GM21723 (cell line): Measurements from ENCODE around the gene PUM2.
"Not testable (repeated sequence)": the region's sequence is repeated elsewhere in the genome, so short reads cannot be mapped to it uniquely, and the experiment has no call there.

ENCODE experiments used
- ATAC-seq: cut with Tn5 transposase; IDR thresholded peaks from one replicate; pipeline ENCODE4 v1.9.1; 2021; ENCODE audit warnings: mild to moderate bottlenecking, moderate library complexity; ENCODE audit not compliant: unreplicated experiment

The PUM2 gene

DNA sequence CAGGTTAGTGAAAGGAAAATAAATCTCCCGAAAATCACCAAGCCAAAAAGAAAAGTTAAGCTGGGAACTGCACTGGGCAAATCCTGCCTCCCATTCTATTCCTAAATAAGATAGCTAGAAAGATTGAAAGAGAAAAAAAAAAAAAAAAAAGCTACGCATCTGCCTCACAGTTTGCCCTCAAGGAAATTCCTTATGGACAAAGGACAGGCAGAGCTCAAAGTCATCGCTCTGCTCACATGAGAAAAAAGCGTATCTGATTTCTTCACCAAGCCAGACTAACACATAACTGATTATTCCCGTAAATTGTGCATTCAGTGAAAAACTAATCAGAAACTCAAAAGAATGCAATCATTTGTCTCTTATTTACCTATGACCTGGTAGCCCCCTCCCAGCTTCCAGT lies 50.0 kb downstream of the PUM2 start:
- no peak for ATAC-seq

DNA sequence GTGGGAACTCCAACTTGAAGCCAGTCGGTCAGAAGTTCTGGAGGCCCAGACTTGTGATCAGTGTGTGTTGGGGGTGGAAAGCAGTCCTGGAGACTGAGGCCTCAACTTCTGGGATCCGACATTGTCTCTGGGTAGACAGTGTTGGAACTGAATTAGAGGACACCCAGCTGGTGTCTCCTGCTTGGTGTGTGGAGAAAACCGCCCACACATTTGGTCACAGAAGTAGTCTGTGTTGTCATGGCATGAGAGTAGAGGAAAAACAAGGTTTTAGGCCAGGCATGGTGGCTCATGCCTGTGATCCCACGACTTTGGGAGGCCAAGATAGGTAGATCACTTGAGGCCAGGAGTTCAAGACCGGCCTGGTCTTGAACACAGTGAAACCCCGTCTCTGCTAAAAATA lies 51.5 kb downstream of the PUM2 start:
- ATAC-seq = no peak

DNA sequence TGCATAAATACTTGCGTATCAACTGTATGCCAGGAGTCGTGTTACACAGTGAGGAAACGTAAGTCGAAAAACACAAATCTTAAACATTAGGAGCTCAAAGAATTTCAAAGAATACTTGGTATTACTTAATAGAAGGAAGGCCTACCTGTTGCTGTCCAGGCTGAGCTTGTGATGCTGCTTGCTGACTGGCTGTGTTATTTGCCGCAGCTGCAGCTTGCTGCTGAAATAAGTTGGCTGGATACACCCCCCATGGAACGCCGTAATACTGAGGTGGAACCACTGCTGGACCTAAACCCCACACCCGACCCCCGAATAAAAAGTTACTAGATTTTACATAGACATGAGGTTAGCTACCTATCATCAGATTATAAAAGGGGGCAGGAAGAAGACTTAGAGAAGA lies 56.4 kb downstream of the PUM2 start:
- ATAC-seq = no peak

DNA sequence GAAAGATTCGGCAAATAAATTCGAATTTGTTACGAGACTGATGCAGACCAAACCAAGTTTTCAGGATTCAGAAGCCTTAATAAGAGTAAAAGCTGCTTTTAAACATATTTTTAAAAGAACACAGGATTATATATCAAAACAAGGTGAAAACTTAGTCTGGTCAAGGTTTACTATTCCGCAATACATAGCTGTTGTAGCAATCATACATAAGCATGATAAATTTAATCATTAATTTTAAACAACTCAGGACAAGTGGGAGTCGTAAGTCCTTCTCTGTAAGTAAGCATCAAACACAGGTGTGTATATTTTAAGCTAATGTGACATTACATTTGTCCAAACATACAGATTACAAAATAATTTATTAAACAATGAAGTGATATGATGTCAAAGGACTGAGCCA lies 57.7 kb downstream of the PUM2 start:
- ATAC-seq = no peak

DNA sequence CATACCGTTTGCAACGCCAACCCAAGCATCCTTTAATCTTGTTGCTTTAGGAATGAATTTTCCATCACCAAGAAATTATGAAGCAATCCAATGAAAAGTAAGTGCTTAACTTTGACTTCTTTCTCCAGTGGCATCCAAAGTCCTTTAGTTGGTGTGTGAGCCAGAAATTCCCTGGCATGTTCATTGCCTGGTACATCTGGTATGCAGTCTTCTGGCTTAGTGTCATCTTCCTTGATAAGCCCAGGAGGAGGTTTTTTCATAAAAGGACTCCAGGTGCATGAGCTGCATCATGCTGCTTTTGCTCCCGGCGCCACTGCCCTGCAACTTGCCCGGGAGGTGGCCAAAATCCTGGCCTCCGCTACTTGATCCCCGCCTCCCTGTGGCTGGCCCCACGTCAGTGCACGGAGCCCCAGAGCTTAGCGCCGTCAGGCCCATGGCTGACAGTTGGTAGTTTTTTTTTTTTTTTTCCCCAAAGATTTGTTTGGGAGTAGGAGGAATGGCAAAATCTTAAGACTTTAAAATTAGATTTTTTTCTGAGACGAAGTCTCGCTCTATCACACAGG lies 58.7 kb downstream of the PUM2 start:
- ATAC-seq = no peak

DNA sequence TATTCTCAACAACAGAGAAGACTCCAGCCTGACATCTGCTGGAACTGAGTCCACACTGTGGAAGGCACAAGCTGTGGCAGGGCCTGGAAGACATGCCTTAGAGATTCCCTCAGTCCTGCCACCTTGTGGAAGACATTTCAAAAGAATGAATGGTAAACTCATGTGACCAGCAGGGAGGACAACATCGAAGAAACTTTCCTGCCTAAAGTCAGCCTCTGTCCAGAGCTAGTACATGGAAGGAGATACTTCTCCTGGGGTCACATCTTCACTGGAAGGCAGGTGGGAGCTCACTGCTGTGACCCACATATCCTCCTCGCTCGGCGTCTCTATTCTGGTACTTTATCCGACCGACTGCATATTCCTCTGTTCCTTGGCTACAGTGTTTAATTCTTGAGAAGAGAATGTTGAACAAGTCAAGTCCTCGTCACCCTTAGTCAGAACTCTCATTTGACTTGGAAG lies 59.5 kb downstream of the PUM2 start:
- ATAC-seq = peak; percentile 78

DNA sequence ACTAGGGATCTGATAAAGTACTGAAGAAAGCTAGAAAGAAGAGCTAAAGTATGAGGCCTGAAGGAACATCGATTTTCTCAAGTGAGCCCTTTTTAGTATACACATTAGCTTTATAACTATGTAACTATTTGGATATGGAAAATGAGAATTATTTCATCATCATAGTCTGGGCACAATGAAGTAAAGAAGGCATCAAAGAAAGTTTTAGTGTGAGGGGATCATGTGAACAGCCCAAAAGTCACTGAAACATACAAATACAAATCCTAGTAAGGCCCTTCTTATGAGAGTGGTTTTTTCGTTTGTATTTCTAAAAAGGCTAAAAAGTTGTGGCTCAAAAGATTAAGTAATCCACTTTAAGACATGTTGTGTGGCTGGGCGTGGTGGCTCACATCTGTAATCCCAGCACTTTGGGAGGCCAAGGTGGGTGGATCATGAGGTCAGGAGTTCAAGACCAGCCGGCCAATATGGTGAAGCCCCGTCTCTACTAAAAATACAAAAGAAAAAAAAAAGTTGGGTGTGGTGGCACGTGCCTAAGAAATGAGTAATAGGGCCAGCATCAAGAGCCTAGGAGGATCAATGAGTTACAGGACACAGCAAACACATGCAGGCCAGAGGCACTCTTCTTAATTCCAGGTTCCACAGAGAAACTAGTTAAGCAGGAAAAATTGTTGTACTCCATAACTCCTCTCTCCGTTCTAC lies 61.9 kb downstream of the PUM2 start:
- no peak for ATAC-seq

DNA sequence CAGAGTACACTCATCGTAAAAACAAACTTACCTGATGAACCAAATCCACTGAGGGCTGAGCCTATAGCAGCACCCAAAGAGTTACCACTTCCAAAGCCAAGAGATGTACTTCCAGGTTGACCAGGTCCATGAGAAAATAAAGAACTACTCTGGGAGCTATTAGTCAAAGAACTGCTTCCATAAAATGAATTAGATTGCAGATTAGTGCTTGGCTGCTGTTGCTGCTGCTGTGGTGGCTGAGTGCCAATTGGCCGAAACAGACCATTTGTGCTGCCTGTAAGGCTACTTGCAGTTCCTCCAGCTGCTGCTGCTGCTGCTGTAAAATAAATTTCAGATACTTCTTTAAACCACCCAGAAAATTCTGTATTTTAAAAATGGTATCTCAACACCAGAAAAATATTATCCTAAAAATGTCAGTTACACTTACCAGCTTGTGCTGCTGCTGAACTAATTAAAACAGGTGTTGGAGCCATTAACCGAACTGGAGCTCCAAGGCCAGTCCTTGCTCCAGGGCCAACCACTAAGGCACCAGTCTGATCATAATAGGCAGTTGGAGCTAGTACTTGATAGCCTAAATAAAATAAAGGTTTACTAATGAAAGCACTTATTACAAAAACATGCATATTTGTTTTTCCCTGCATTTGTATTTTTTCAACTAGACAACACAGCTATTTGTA lies 67.6 kb downstream of the PUM2 start:
- ATAC-seq = no peak

DNA sequence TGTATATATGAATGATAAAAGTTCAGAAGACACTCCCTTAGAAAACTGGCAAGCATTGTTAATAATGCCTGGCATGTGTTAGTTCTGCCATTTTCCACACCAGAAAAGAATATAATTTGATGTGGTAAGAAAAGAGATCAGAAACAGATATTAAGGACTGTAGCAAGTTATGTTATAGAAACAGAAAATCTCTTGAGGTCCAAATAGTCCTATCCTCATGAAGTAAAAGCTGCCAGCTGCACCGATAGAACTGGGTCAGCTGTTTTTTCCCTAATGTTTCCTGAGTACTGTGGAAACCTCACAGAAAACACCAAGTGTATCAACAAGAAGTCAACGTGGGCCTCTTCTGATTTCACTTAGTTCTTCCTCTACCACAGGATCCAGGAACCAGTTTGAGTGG lies 68.8 kb downstream of the PUM2 start:
- ATAC-seq = no peak

DNA sequence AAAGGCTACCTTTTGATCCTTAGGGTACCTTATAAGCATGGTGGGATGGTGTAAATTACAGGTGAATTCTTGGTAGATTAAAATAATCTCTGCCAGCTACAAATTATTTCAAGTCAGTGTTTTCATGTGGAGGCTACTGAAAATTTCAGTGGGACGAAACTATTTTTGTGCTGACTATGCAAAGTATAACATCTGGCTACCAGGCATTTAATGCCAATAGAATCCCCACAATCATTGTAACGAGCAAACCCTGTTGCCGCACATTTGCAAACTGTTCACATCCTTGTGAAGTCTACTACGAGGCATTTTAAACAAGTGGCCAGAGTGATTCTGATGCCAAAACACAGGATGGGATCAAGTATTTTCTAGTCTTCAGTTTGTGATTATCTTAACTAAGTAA lies 77.6 kb downstream of the PUM2 start:
- ATAC-seq = no peak

DNA sequence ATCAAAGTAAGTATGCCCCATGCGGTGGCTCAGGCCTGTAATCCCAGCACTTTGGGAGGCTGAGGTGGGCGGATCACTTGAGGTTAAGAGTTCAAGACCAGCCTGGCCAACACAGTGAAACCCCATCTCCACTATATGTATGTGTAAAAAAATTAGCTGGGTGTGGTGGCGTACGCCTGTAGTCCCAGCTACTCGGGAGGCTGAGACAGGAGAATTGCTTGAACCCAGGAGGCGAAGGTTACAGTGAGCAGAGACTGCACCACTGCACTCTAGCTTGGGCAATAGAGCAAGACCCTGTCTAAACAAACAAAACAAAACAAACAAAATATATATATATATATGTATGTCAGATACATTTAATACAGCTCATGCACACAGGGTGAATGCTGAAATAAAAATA lies 82.3 kb downstream of the PUM2 start:
- not testable (repeated sequence) for ATAC-seq

DNA sequence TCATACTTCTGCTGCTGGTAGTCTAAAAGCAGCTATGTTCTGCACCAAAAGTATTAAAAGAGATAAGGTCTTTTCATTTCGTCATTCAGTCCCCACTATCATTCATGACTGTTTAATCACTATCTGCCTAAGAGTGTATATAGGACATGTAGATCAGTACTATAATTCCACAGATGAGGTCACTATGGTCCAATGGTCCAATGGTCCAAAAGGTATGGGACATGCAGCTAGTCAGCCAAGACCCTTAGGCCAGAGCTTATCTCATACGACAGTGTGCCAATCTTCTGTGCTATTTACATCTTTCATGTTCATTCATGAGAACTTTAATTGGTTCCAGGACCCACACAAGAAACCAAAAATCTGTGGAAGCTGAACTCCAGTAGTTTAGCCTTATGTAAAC lies 83.1 kb downstream of the PUM2 start:
- no peak for ATAC-seq

DNA sequence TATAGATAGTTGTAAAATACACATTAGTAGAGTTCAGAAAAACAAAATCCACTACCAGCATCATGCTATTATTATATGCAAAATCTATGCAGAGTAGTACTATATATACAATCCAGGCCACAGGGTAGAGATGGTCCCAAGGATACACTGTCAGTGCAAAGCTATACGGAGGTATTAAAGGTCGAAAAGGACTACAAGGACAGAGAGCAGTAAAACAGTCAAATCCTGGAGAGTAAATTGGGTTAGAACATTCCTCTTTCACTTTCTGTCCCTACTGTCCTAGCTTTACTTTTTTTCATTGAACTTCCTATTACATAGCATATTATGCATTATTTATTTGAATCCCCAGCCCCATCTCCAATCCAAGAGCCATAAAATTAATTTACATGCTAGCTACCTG lies 86.0 kb downstream of the PUM2 start:
- no peak for ATAC-seq

DNA sequence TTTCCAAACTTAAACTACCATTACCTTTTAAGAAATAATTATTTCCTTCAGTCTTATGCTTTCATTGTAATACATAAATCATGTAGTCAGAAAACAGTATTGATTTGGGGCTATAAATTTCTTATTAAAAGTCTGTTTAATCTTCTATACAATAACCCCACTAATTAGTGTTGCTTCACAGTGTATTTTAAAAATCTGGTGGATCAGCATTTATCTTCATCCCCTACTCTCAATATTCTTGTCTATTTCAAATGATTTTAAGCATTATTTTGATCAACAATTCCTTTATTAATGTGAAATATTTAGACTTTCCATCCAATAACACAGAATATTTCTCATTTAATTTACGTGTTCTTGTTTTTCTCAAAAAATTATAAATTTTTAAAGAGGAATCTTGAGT lies 93.2 kb downstream of the PUM2 start:
- no peak for ATAC-seq

DNA sequence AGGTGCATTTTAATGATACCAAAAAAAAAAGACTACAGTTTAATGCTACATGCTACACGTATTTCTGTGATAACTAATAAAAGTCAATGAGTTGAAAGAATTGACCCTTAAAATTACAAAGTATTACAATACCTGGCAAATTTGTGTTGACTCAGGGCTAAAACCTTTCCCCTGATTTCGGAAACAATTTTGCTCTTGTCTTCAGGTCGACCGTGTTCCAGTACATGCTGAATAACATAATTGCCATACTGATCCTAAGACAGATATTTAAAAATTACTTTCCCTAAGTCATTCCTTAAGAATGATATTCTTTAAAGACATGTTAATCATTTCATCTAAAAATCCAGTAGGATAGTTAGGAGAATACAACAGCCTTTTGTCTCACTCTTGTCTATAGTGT lies 95.9 kb downstream of the PUM2 start:
- ATAC-seq = no peak

DNA sequence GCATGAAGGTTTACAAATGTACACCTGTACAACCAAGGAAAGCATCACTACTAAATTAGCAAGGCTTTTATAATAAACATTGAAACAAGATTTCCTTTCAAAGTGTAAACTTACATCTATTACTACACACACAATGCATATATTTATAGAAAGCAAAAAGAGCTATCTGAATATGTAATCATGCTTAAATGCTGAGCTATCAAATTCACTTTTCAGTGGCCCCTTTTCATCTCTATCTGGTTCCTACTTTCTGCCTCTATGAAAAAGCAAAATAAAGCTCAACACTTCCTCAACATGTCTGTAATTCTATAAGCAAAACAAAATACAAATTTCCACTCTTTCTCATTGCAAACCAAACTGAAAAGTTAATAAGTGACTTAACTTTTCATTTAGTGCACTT lies 100.2 kb downstream of the PUM2 start:
- no peak for ATAC-seq

DNA sequence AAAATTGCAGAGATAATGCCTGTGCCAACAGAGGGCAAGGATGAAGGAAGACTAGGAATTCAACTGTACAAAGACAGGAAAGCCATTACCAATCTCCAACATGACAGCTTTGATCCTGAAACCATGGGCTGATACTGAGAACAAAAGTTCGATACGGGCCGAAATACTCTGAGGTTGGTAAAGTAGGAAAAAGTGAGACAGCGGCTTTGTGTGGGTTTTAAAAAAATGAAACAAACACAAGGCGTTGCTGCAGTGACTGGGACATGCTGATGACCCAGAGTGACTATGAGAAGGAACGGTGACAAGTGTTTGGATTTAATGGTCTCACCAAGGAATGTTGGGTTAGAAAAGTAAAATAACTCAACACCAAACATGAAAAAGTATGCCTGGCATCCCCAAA lies 101.5 kb downstream of the PUM2 start:
- ATAC-seq = no peak

DNA sequence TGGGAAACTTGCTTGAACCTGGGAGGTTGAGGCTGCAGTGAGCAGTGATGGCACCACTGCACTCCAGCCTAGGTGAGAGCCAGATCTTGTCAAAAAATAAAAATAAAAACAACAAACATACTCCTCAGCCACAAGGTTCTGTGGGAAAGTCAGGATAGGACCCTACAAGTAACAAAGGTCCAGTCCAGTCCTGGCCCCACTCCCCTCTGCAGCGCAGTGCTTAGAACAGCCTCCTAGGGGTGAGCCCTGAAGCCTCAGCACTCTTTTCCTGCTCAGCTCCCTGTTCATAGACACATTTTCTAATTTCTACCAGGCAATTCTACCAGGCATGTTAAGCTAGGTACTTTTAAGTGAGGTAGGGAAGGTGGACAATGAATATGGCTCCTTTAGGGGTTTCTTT lies 103.6 kb downstream of the PUM2 start:
- ATAC-seq = no peak

DNA sequence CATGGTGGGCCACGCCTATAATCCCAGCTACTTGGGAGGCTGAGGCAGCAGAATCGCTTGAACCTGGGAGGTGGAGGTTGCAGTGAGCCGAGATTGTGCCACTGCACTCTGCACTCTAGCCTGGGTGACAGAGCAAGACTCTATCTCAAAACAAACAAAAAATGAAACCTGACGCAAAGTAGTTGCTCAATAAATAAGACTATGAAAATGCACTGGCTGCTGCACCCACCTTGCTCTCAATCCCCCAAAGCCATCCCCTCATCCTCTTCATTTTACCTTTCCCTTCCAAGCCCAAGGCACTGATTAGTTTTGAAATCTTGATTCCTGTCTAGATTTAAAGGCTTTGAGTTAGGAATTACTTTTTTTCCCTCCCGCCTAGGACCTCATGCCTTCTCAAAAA lies 107.0 kb downstream of the PUM2 start:
- ATAC-seq = not testable (repeated sequence)

DNA sequence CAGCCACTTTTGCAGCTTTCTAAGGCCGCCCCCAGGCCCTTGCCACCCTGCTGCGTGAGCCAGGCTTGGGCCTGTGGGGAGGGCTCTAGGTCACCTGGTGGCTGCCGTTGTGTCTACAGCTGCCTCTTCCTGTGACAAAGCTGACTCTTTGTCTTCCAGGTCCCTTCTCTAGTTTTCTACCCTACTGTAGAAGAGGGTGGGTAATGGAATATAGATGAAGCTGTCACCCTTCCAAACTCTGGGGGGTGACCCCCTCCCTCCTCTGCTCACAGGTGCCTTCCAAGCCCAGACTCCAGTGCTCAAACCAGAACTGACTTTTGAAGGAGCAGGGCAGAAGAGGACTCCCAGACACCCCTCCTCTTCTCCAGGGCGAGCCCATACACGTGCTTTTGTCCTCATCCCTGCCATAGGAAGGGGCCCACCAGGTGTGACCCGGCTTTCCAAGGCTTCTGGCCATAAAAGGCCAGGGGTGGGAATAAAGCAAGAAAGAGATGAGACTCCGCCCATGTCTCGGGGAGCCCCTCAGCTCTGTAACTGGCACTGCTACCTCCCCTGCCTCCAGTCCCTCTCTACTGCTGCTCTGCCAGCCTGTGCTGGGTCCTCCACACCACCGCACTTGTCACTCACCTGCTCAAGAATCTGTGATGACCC lies 107.8 kb downstream of the PUM2 start:
- no peak for ATAC-seq

DNA sequence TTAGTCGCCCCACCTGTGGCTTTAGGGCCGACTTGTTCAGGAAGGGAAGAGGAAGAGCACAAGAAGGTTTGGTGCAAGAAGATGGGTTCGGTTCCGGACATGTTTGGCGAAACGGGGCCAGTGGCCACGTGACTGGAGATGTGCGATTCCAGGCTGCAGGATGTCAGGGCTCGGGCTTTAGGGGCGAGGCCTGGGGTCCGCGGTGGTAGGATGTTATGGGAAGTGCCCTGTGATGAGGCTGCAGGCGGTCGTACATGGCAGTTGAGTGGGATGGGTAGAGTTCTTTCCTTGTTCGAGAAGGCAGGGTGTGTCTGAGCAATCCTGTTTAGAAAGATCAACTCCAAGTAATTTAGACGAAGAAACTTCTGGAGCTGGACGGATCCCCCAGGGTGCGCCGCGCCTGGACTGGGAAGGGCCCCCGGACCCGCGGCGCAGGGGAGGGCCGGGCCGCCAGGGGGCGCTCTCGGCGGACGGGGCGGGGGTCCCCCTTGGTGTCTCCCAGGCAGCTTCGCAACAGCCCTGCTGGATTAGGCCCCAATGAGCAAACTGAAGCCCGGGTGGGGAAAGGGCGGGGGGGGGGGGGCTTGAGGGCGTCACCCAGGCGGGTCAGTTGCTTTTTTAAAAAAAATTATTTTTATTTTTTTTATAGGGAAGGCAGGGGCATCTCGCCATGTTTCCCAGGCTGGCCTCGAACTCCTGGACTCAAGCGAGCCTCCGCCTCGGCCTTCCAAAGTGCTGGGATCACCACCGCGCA lies 108.5 kb downstream of the PUM2 start:
- ATAC-seq = no peak
